NOMO-1 treated with DMSO at 0.1 percent for 48 hours (cell line): ENCODE results near the gene REPIN1.
A peak's percentile ranks its signal among the peaks of the same experiment; 100 is the strongest.
"Not testable (repeated sequence)": the region's sequence is repeated elsewhere in the genome, so short reads cannot be mapped to it uniquely, and the experiment has no call there.

Experiments
- DNase-seq: peaks from one replicate; lab custom pipeline; 2025; ENCODE audit not compliant: unreplicated experiment; lab: John Stamatoyannopoulos, UW

REPIN1 gene

GRCh38 chr7:150374472-150374871 lies 5.8 kb downstream of the REPIN1 start:
- DNase-seq: no peak

GRCh38 chr7:150375662-150376521 lies 7.3 kb downstream of the REPIN1 start:
- no peak for DNase-seq

GRCh38 chr7:150376560-150376959 lies 7.9 kb downstream of the REPIN1 start:
- no peak for DNase-seq

GRCh38 chr7:150377196-150377595 lies 8.6 kb downstream of the REPIN1 start:
- no peak for DNase-seq

GRCh38 chr7:150377635-150378034 lies 9.0 kb downstream of the REPIN1 start:
- no peak for DNase-seq

- DNase-seq: peak; percentile 42
These were observed 9.7 kb downstream of the REPIN1 start for GRCh38 chr7:150378115-150378852.

- peak; percentile 80 for DNase-seq
These were observed 10.3 kb downstream of the REPIN1 start, which contains the start of gene ZNF775 for GRCh38 chr7:150378853-150379440. TSS of gene ZNF775 (plus strand) at chr7:150379330. CDS start at chr7:150388471, 9,141 bp downstream.

GRCh38 chr7:150379441-150380379 lies 11.1 kb downstream of the REPIN1 start:
- no peak for DNase-seq

GRCh38 chr7:150380463-150380862 lies 11.8 kb downstream of the REPIN1 start:
- DNase-seq: no peak

GRCh38 chr7:150381096-150381495 lies 12.5 kb downstream of the REPIN1 start:
- DNase-seq: no peak

GRCh38 chr7:150381785-150382122 lies 13.1 kb downstream of the REPIN1 start:
- DNase-seq: no peak

- no peak for DNase-seq
These were observed 13.7 kb downstream of the REPIN1 start for GRCh38 chr7:150382123-150382843.

- DNase-seq: no peak
These were observed 14.2 kb downstream of the REPIN1 start for GRCh38 chr7:150382844-150383225.

GRCh38 chr7:150383710-150384397 lies 15.2 kb downstream of the REPIN1 start:
- DNase-seq: no peak

- peak; percentile 45 for DNase-seq
These were observed 16.0 kb downstream of the REPIN1 start for GRCh38 chr7:150384406-150385301.

GRCh38 chr7:150385302-150385723 lies 16.7 kb downstream of the REPIN1 start:
- no peak for DNase-seq

- DNase-seq: not testable (repeated sequence)
These were observed 17.3 kb downstream of the REPIN1 start for GRCh38 chr7:150385884-150386283.

- DNase-seq: no peak
These were observed 19.7 kb downstream of the REPIN1 start for GRCh38 chr7:150388306-150388705.
